H54 (cell line): ENCODE data around the gene SYT15B.
"Not testable (repeated sequence)": the region's sequence is repeated elsewhere in the genome, so short reads cannot be mapped to it uniquely, and the experiment has no call there.

Source experiments
- DNase-seq: peaks from one replicate; pipeline ENCODE4 v3.0.0; 2011; ENCODE audit warnings: low spot score, mixed read lengths; ENCODE audit not compliant: insufficient read length
- FAIRE-seq: peaks from 3 replicates; lab custom pipeline; 2011; peaks lifted over from hg19 to GRCh38; lab: Jason Lieb, UNC

Gene SYT15B

GRCh38 chr10:47763554-47764175 is at the start of gene SYT15B:
TSS of gene SYT15B (minus strand) at chr10:47763592. CDS start at chr10:47762640, 952 bp downstream.
- FAIRE-seq, DNase-seq: not testable (repeated sequence)

- not testable (repeated sequence) for FAIRE-seq, DNase-seq
These were observed 16.2 kb upstream of the SYT15B start for GRCh38 chr10:47779590-47779989.

GRCh38 chr10:47775361-47776231 is 12.2 kb upstream of the SYT15B start:
- not testable (repeated sequence) for FAIRE-seq, DNase-seq

GRCh38 chr10:47770745-47771144 is 7.4 kb upstream of the SYT15B start:
- not testable (repeated sequence) for DNase-seq, FAIRE-seq

- not testable (repeated sequence) for FAIRE-seq, DNase-seq
These were observed 5.3 kb upstream of the SYT15B start for GRCh38 chr10:47768578-47769115.

GRCh38 chr10:47768085-47768484 is 4.7 kb upstream of the SYT15B start:
- not testable (repeated sequence) for DNase-seq, FAIRE-seq

GRCh38 chr10:47767236-47767635 is 3.8 kb upstream of the SYT15B start:
- not testable (repeated sequence) for FAIRE-seq, DNase-seq

- FAIRE-seq: not testable (repeated sequence)
These were observed 1.8 kb upstream of the SYT15B start for GRCh38 chr10:47765232-47765631.

GRCh38 chr10:47762674-47763553 is 478 bp downstream of the SYT15B start:
- not testable (repeated sequence) for DNase-seq, FAIRE-seq

More at GRCh38 chr10:47765232-47765631, 1.8 kb upstream of the SYT15B start:
- DNase-seq: not testable (repeated sequence)

GRCh38 chr10:47758855-47759254 is 4.5 kb downstream of the SYT15B start:
- FAIRE-seq, DNase-seq: not testable (repeated sequence)

- not testable (repeated sequence) for DNase-seq, FAIRE-seq
These were observed 7.2 kb downstream of the SYT15B start for GRCh38 chr10:47756169-47756568.

GRCh38 chr10:47753871-47754270 is 9.5 kb downstream of the SYT15B start:
- DNase-seq, FAIRE-seq: not testable (repeated sequence)

- FAIRE-seq: not testable (repeated sequence)
These were observed 10.2 kb downstream of the SYT15B start for GRCh38 chr10:47753176-47753575.

GRCh38 chr10:47751821-47752220 is 11.6 kb downstream of the SYT15B start:
- FAIRE-seq, DNase-seq: not testable (repeated sequence)

More at GRCh38 chr10:47753176-47753575, 10.2 kb downstream of the SYT15B start:
- DNase-seq: not testable (repeated sequence)

GRCh38 chr10:47750360-47750759 is 13.0 kb downstream of the SYT15B start:
- DNase-seq, FAIRE-seq: not testable (repeated sequence)

- not testable (repeated sequence) for DNase-seq
These were observed 16.5 kb downstream of the SYT15B start for GRCh38 chr10:47746780-47747376.

GRCh38 chr10:47744881-47745280 is 18.5 kb downstream of the SYT15B start:
- FAIRE-seq, DNase-seq: not testable (repeated sequence)

More at GRCh38 chr10:47746780-47747376, 16.5 kb downstream of the SYT15B start:
- not testable (repeated sequence) for FAIRE-seq
